KOPT-K1 (cell line): ENCODE data around the gene UBE3B.

Source experiments
- H3K27ac ChIP-seq: fragments of 200-600 bp; sonication (generic); 2 replicates; pipeline ENCODE4 v1.5.1; 2016; ENCODE audit warnings: antibody characterized with exemption, mild to moderate bottlenecking, low read depth, low read length; ENCODE audit not compliant: poor library complexity, severe bottlenecking
- H3K36me3 ChIP-seq: fragments of 200-600 bp; sonication (generic); 2 replicates; pipeline ENCODE4 v1.5.1; 2017; ENCODE audit warnings: antibody characterized with exemption, mild to moderate bottlenecking, low read length, moderate library complexity; ENCODE audit not compliant: insufficient read depth
- H3K9me3 ChIP-seq: fragments of 200-600 bp; sonication (generic); 2 replicates; pipeline ENCODE4 v1.5.1; 2017; ENCODE audit warnings: antibody characterized with exemption, low read length, mild to moderate bottlenecking; ENCODE audit not compliant: insufficient read depth, poor library complexity, severe bottlenecking

Gene UBE3B

DNA sequence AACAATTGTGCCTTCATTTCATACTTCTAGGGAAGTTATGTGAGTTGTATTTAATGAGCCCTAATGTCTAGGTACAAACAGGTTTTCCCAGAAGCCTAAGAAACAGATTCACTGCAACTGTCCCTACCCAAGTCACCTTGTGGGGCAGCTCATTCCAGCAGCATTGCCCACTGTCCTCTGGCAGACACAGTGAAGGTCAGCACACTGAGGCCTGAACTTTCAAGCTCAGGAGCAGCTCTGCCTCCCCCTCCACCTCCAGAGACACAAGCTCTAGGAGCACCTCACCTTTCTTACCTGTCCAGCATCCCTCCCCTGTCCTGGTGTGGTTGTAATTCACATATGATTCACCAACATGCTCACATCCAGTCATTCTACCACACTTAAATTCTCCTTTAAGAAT lies 15.7 kb downstream of the UBE3B start:
- H3K9me3 ChIP-seq: no peaks in the 10 kb centered on the region
- H3K36me3 ChIP-seq: peaks cover 78% of the 10 kb centered on the region
- H3K27ac ChIP-seq: no peak overlapping the region

DNA sequence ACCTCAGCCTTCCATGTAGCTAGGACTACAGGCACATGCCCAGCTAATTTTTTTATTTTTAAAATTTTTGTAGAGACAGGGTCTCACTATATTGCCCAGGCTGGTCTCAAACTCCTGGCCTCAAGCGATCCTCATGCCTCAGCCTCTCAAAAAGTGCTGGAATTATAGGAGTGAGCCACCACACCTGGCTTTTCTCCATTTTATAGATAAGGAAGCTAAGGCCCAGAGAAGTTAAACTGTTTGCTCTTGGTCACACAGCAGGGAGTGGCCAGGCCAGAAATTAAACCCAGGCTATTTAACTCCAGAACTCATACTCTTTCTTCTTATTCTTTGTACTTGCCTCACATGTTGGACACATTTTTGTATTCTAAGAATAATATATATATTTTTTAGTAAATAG lies 16.5 kb downstream of the UBE3B start:
- Histone ChIP-seq H3K27ac (no peak overlapping the region), H3K9me3 (no peaks in the 10 kb centered on the region), H3K36me3 (peaks cover 78% of the 10 kb centered on the region)

DNA sequence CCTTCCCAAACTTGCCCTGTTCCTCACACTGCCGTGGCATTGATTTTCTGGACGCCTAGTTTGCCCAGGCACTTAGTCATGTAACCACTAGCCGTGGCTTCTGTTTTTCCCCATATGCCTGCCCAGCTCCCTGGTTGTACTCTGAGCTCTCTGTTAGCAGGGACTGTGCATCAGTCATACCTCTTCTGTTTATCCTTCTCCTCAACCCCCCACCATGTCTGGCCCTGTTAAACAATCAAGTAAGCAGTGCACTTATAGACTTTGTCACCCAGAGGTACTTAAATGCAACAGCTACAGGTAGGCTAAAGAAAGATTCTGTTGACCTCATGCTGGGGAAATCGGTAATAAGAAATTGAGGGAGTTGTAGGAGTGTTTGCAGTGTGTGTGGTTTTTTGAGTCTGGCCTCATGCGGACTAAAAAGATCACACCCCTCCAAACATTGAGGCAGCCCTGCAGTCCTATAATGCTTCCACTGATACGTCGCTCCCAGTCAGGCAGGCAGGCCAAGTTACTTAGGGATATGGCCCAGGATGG lies 17.0 kb downstream of the UBE3B start:
- Histone ChIP-seq H3K36me3 (peaks cover 78% of the 10 kb centered on the region), H3K27ac (no peak overlapping the region), H3K9me3 (no peaks in the 10 kb centered on the region)

DNA sequence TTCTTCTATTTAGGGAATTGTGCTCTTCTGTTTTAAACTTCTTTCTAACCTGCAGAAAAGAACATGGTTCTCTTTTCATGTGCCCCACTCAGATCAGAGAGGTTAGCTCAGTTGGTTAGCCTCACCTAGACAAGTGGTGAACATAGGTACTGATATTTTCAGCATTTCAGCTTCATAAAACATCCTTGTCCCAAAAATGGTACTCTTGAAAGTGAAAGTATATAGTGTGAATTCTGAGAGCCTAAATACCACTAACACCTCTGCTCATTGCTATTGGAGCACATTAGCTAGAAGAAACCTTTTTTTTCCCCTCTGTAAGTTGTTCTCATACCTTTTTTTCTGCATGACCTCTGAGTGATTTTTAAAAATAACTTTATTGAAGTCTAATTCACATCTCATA lies 17.6 kb downstream of the UBE3B start:
- Histone ChIP-seq H3K36me3 (peaks cover 76% of the 10 kb centered on the region), H3K9me3 (no peaks in the 10 kb centered on the region), H3K27ac (no peak overlapping the region)

DNA sequence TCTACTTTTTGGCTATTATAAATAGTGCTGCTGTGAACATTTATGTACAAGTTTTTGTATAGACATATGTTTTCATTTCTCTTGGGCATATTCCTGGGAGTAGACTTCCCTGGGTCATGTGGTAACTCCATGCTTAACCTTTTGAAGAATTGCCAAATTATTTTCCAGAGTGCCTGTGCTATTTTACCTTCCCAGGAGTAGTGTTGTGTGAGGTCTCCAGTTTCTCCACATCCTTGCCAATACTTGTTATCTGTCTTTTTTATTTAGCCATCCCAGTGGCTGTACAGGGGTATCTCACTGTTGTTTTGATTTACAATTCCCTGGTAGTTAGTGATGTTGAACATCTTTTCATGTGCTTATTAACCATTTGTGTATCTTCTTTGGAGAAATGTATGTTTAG lies 18.9 kb downstream of the UBE3B start:
- Histone ChIP-seq H3K9me3 (no peaks in the 10 kb centered on the region), H3K27ac (no peak overlapping the region), H3K36me3 (peaks cover 76% of the 10 kb centered on the region)

DNA sequence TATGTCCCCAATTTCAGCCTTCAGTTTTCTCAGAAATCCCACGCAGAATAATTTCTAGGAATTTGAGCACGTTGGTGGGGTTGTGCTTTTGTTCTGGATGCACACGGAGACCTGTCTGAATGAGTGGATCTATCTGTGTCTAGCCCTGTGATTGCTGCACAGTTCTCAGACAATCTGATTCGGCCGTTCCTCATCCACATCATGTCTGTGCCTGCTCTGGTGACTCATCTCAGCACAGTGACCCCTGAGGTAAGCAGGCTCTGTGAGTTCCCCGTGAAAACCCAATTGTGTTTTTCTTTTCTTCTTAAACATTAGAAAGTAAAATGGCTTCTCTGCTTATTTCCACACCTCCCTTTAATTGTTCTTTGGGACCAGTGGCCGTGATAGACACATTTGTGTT lies 20.2 kb downstream of the UBE3B start:
- peaks cover 78% of the 10 kb centered on the region for H3K36me3 ChIP-seq
- no peak overlapping the region for H3K27ac ChIP-seq

DNA sequence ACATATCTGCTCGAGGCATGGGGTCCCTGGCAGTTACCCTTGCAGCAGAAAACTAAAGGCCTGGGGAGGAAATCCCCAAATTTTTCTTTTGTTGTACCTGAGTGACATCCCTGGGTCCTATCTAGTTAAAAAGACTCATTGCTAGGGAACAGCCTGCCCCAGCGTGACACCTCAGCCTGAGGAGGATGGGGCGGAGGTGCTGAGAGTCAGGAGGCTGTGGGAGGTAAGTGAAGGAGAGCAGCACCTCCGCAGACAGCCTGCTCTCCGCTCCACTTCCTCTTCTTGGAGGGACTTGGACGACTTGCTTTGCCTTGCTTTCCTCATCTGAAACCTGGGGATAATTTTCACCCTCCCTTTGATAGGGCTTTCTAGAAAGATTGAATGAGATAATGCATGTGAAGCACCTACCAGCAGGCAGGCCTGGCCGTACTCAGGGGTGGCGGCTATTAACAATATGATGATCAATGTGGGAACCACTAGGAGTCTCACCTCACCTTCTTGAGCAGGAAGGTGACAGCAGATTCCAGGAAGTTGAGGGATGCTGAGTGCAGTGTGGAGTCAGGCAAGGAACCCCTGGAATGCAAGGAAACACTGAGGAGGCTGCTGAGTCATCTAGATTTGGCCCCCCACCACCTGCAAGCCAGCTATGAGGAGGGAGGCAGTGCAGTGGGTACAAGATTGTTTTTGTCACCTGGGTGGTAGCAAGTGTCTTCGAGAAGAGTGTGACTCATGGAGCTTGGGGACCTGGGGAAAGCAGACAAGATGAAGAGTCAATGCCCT lies 23.2 kb downstream of the UBE3B start:
- H3K9me3 ChIP-seq: no peaks in the 10 kb centered on the region
- no peak overlapping the region for H3K27ac ChIP-seq
- H3K36me3 ChIP-seq: peaks cover 89% of the 10 kb centered on the region

More for the DNA sequence above, 20.2 kb downstream of the UBE3B start:
- no peaks in the 10 kb centered on the region for H3K9me3 ChIP-seq

DNA sequence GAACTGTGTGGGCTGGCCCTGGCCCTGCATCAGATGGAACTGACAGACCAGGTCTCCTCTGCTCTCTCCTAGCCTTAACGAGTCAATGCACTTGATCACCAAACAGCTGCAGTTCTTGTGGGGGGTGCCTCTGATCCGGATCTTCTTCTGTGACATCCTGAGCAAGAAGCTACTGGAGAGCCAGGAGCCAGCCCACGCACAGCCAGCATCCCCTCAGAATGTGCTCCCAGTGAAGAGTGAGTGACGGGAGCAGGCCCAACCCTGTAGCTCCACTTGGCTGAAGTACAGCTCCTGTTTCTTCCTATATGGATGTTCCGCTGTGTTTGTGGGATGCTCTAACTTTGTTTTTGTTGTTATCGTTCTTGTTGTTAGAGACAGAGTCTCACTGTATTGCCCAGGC lies 23.9 kb downstream of the UBE3B start:
- peaks cover 89% of the 10 kb centered on the region for H3K36me3 ChIP-seq

DNA sequence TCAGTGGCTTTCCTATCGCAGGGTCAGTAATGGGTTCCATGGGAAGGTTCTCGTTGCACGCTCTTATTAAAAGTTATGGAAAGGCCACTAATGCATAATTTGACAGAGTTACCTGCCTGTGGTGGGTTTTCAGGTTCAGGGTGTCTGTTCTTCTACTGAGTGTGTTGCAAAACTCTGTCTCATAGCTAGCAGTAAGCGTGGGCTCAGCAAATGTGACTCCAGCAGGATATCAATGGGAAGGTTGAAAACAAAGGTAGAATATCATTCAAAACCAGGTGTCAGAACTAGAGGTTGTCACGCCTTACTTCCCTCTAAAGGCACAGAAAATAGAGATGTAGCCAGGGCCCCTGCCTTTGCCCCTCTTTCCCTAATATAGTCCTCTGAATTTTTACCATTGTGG lies 24.9 kb downstream of the UBE3B start:
- no peaks in the 10 kb centered on the region for H3K9me3 ChIP-seq
- peaks cover 96% of the 10 kb centered on the region for H3K36me3 ChIP-seq
- H3K27ac ChIP-seq: no peak overlapping the region

More for the DNA sequence above, 23.9 kb downstream of the UBE3B start:
- H3K9me3 ChIP-seq: no peaks in the 10 kb centered on the region
- no peak overlapping the region for H3K27ac ChIP-seq

DNA sequence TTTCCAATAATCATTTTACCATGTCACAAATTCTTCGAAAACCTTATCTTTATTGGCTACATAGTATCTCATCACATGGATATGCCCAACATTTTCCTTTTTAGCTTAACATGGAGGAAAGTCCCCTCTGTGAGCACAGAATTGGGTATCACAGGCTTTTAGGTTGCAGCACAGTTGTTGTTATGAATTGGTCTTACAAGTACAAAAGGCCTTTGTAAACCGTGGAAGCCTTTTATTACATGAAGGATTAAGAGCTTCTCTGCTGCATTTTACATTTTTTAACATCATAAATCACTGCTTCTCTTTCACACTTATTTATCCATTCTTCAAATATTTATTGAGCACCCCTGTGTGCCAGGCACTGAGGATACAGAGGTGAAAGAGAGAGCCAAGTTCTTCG lies 26.2 kb downstream of the UBE3B start:
- Histone ChIP-seq H3K27ac (no peak overlapping the region), H3K36me3 (peaks cover 96% of the 10 kb centered on the region), H3K9me3 (no peaks in the 10 kb centered on the region)

DNA sequence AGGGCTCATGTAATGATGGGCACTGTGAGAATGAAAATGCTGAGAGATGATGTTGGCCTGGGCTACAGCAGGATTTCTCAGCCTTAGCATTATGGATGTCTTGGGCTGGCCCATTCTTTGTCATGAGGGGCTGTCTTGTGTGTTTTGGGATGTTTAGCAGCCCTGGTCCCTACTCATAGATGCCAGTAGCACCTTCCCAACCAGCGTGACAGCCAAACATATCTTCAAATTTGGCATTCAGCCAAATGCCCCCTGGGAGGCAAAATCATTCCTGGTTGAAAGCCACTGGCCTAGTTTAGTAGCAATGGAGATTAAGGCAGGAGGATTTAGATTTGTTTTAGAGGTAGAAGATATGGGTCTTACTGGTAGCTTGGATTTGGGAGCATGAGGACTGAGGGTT lies 26.6 kb downstream of the UBE3B start:
- Histone ChIP-seq H3K9me3 (no peaks in the 10 kb centered on the region), H3K36me3 (peaks cover 94% of the 10 kb centered on the region), H3K27ac (no peak overlapping the region)

DNA sequence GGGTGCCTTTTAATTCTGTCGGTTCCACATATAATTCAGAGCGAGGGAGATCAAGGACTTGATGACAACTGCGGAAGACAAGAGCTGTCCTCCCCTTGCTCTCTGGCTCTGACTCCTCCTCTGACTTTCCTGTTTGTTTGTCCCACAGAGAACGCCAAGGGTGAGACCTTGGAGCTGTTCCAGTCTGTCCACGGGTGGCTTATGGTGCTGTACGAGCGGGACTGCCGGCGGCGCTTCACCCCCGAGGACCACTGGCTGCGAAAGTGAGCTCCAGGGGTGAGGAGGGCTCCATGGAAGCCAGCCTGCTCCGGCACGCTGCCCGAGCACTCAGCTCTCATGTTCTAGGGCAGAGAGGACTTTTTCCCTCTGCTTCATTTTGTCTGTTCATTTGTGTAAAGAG lies 32.8 kb downstream of the UBE3B start:
- no peak overlapping the region for H3K27ac ChIP-seq
- H3K9me3 ChIP-seq: no peaks in the 10 kb centered on the region
- H3K36me3 ChIP-seq: peaks cover 90% of the 10 kb centered on the region

DNA sequence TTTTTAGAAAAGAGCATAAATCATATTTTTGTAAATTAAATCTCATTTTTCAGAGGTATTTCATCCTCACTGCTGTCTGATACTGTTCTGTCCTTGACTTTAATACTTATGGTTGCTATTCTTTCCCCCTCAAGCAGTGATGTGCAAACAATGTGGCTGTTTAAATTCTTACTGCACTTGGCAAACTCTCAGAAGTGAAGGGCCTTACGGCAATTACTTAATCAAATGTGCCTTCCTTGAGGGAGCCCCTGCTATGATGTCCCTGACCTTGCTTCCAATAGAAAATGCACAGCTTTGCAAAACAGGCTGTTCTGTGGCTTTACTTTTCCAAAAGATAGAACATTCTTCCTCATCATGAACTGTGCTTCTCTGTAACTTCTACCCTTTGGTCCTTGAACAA lies 35.2 kb downstream of the UBE3B start:
- peaks cover 79% of the 10 kb centered on the region for H3K36me3 ChIP-seq
- H3K27ac ChIP-seq: no peak overlapping the region
- H3K9me3 ChIP-seq: no peaks in the 10 kb centered on the region

DNA sequence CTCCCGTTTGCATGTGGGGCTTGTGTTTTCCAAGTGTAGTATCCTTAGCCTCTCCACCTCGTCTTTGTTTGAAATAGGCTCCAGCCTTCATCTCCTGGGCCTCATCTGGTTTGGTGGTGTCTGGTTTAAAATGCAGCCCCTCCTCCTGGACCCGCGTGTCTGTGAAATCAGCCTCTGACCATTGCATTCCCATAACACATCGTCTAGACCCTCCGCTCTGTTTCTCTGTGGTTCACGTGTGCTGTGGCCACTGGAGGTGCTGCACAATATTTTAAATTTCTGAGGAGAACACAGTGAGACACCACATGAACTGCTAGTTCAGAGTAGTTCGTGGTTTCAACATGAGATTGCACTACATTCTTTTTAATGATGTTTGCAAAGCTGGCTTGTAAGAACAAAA lies 35.6 kb downstream of the UBE3B start:
- Histone ChIP-seq H3K9me3 (no peaks in the 10 kb centered on the region), H3K36me3 (peaks cover 79% of the 10 kb centered on the region), H3K27ac (no peak overlapping the region)

DNA sequence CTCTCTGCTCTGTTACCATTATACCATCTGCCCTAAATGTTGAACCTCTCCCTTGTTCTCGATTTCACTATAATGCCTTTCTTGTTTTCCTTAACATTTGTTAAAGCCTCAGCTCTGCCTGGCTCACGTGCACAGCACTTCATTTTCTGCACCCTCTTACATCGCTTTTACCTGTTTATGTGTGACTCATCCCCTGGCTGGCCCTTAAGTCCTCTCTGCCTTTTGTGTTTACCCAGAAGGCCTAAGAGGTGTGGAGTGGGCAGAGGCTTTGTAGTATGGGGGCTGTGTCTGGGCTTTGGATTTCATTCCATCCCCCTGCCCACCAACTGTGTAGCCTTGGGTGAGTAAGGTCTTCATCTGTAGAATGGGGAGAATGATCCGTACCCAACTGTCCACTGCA lies 36.5 kb downstream of the UBE3B start:
- H3K27ac ChIP-seq: no peak overlapping the region
- H3K9me3 ChIP-seq: no peaks in the 10 kb centered on the region
- peaks cover 79% of the 10 kb centered on the region for H3K36me3 ChIP-seq

DNA sequence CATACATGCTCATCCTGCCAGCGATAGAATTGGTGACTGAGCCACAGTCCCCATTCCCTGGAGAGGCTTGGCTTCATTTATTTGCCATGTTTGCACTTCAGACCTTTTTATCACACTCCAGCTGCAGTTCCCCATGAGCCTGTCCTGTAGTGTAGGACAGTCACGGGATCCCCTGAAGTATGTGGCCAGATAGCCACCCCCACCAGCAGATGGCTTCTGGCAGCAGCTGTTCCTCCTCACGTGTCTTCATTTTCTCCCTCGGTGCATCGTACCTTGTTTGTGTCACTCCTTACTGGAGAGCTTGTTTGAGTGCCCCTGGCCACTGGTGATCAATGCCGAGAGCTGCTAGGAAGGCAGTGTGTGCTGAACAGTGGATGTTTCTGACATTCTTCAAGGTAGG lies 40.2 kb downstream of the UBE3B start:
- H3K27ac ChIP-seq: no peak overlapping the region
- H3K9me3 ChIP-seq: no peaks in the 10 kb centered on the region
- peaks cover 81% of the 10 kb centered on the region for H3K36me3 ChIP-seq
